Mesenchymal stem cell (in vitro differentiated cells and primary cell): ENCODE results near the gene CYS1.

Source experiments
- DNase-seq: peaks from one replicate; pipeline ENCODE4 v3.0.0-alpha.2; 2013
- H2AFZ ChIP-seq: one replicate; pipeline ENCODE4 v1.6.1; 2013; ENCODE audit warnings: low read depth, mild to moderate bottlenecking, control low read depth, inconsistent platforms, low read length, moderate library complexity
- H2AK5ac ChIP-seq: 2 replicates; pipeline ENCODE4 v1.6.1; 2013; ENCODE audit warnings: low read length, moderate library complexity, mild to moderate bottlenecking, inconsistent platforms; ENCODE audit not compliant: severe bottlenecking
- H2BK120ac ChIP-seq: one replicate; pipeline ENCODE4 v1.6.1; 2013; ENCODE audit warnings: low read depth, mild to moderate bottlenecking, inconsistent platforms, low read length, moderate library complexity
- H2BK12ac ChIP-seq, 2 experiments: one replicate each; pipeline ENCODE4 v1.6.1; 2013; ENCODE audit warnings: inconsistent platforms in 2 of 2, low read length in 2 of 2, mild to moderate bottlenecking in 2 of 2, moderate library complexity in 2 of 2, control low read depth in 1 of 2
- H2BK15ac ChIP-seq: one replicate; pipeline ENCODE4 v1.6.1; 2013; ENCODE audit warnings: mild to moderate bottlenecking, low read depth, inconsistent platforms; ENCODE audit not compliant: poor library complexity, severe bottlenecking
- H2BK5ac ChIP-seq: 2 replicates; pipeline ENCODE4 v1.6.1; 2013; ENCODE audit warnings: low read depth, mild to moderate bottlenecking, low read length, control low read depth, inconsistent platforms; ENCODE audit not compliant: poor library complexity, severe bottlenecking
- H3K14ac ChIP-seq, 2 experiments: one replicate each; pipeline ENCODE4 v1.6.1; 2013; ENCODE audit warnings: inconsistent platforms in 2 of 2, low read length in 2 of 2, control low read depth in 1 of 2, mild to moderate bottlenecking in 1 of 2, moderate library complexity in 1 of 2
- H3K18ac ChIP-seq, 2 experiments: one replicate each; pipeline ENCODE4 v1.6.1; 2013; ENCODE audit warnings: inconsistent platforms in 2 of 2, low read length in 2 of 2, control low read depth in 1 of 2, low read depth in 1 of 2, mild to moderate bottlenecking in 1 of 2
- H3K23ac ChIP-seq, 2 experiments: one replicate each; pipeline ENCODE4 v1.6.1; 2013; ENCODE audit warnings: inconsistent platforms in 2 of 2, low read length in 2 of 2, mild to moderate bottlenecking in 2 of 2, moderate library complexity in 2 of 2, control low read depth in 1 of 2
- H3K27ac ChIP-seq: 2 replicates; pipeline ENCODE4 v1.5.1; 2013; ENCODE audit warnings: mild to moderate bottlenecking, moderate library complexity, low read length, control low read depth, inconsistent platforms; ENCODE audit not compliant: poor library complexity, severe bottlenecking
- H3K27me3 ChIP-seq, 2 experiments: 2 replicates each; pipeline versions ENCODE4 v1.6.1 to v1.7.0; 2013; ENCODE audit warnings: low read length in 2 of 2, mild to moderate bottlenecking in 2 of 2, moderate library complexity in 2 of 2, control low read depth in 1 of 2, inconsistent platforms in 1 of 2; ENCODE audit not compliant: control insufficient read depth in 1 of 2, insufficient read depth in 1 of 2
- H3K36me3 ChIP-seq, 2 experiments: 2 replicates each; pipeline versions ENCODE4 v1.6.1 to v1.7.0; 2013; ENCODE audit warnings: low read length in 2 of 2, control low read depth in 1 of 2, inconsistent platforms in 1 of 2, low read depth in 1 of 2, mild to moderate bottlenecking in 1 of 2; ENCODE audit not compliant: insufficient read depth in 2 of 2, control insufficient read depth in 1 of 2
- H3K4ac ChIP-seq, 2 experiments: one replicate each; pipeline ENCODE4 v1.6.1; 2013; ENCODE audit warnings: inconsistent platforms in 2 of 2, low read length in 2 of 2, mild to moderate bottlenecking in 2 of 2, moderate library complexity in 2 of 2, control low read depth in 1 of 2, low read depth in 1 of 2
- H3K4me1 ChIP-seq: 2 replicates; pipeline ENCODE4 v1.6.1; 2013; ENCODE audit warnings: low read depth, low read length, control low read depth; ENCODE audit not compliant: control insufficient read depth, insufficient read depth
- H3K4me2 ChIP-seq: 2 replicates; pipeline ENCODE4 v1.6.1; 2013; ENCODE audit warnings: low read length, mild to moderate bottlenecking, inconsistent platforms; ENCODE audit not compliant: poor library complexity, severe bottlenecking
- H3K4me3 ChIP-seq, 2 experiments: 2 replicates each; pipeline versions ENCODE4 v1.5.1 to v1.7.0; 2013; ENCODE audit warnings: low read length in 2 of 2, mild to moderate bottlenecking in 2 of 2, control low read depth in 1 of 2, low read depth in 1 of 2; ENCODE audit not compliant: insufficient read depth in 1 of 2
- H3K79me1 ChIP-seq: replicated peaks from 2 replicates; pipeline ENCODE4 v1.6.1; 2013; ENCODE audit warnings: mild to moderate bottlenecking, control low read depth, low read length, inconsistent platforms; ENCODE audit not compliant: poor library complexity, severe bottlenecking
- H3K9ac ChIP-seq: 2 replicates; pipeline ENCODE4 v1.7.0; 2013; ENCODE audit warnings: mild to moderate bottlenecking, low read length, moderate library complexity
- H3K9me3 ChIP-seq: 2 replicates; pipeline ENCODE4 v1.7.0; 2013; ENCODE audit warnings: mild to moderate bottlenecking, low read length; ENCODE audit not compliant: control insufficient read depth
- H4K8ac ChIP-seq: one replicate; pipeline ENCODE4 v1.6.1; 2013; ENCODE audit warnings: inconsistent platforms, mild to moderate bottlenecking, low read length, moderate library complexity
- H4K91ac ChIP-seq: one replicate; pipeline ENCODE4 v1.6.1; 2013; ENCODE audit warnings: mild to moderate bottlenecking, low read length, inconsistent platforms
- WGBS: methylation state at CpG from one replicate; pipeline ENCODE4 v1.1.7; 2013; ENCODE audit warnings: mixed read lengths; 5-methylcytosine and 5-hydroxymethylcytosine counted together

CYS1 gene

GRCh38 chr2:10097352-10098148, 17.3 kb upstream of the CYS1 start:
- no peaks in the 10 kb centered on the region for H3K79me1 ChIP-seq
- 27% methylated on average over 13 of the region's 16 CpGs for WGBS
- H2AK5ac ChIP-seq = peak overlapping the region; percentile 49
- no peak overlapping the region for H2BK5ac ChIP-seq
- no peak overlapping the region for H3K23ac ChIP-seq
- peaks cover 0 to 29% of the 10 kb centered on the region in 2 experiments for H3K27me3 ChIP-seq
- peak; percentile 68 for DNase-seq
- H2BK15ac ChIP-seq = no peak overlapping the region
- no peak overlapping the region for H3K14ac ChIP-seq
- H3K27ac ChIP-seq = no peak overlapping the region
- no peak overlapping the region for H2AFZ ChIP-seq
- H3K4me3 ChIP-seq = no peak overlapping the region
- H2BK12ac ChIP-seq = no peak overlapping the region
- H3K18ac ChIP-seq = no peak overlapping the region
- no peak overlapping the region for H4K91ac ChIP-seq
- peaks cover 13% of the 10 kb centered on the region for H3K4me1 ChIP-seq
- no peak overlapping the region for H3K4me2 ChIP-seq
- H4K8ac ChIP-seq = no peak overlapping the region
- H3K36me3 ChIP-seq = no peaks in the 10 kb centered on the region
- H2BK120ac ChIP-seq = no peak overlapping the region
- no peak overlapping the region for H3K4ac ChIP-seq
- no peaks in the 10 kb centered on the region for H3K9me3 ChIP-seq
- no peak overlapping the region for H3K9ac ChIP-seq

GRCh38 chr2:10096641-10097040, 16.4 kb upstream of the CYS1 start:
- no peak overlapping the region for H2BK15ac ChIP-seq
- H3K9me3 ChIP-seq = peaks cover 6% of the 10 kb centered on the region
- peak overlapping the region; percentile 95 for H2AK5ac ChIP-seq
- no peak for DNase-seq
- no peak overlapping the region for H3K18ac ChIP-seq
- no peak overlapping the region for H3K4ac ChIP-seq
- WGBS = 87% methylated on average over 10 of the region's 10 CpGs
- no peak overlapping the region for H3K4me2 ChIP-seq
- no peak overlapping the region for H3K27ac ChIP-seq
- no peaks in the 10 kb centered on the region for H3K36me3 ChIP-seq
- H2BK120ac ChIP-seq = no peak overlapping the region
- no peak overlapping the region for H2AFZ ChIP-seq
- no peak overlapping the region for H3K14ac ChIP-seq
- H3K4me3 ChIP-seq = no peak overlapping the region
- H2BK5ac ChIP-seq = no peak overlapping the region
- no peak overlapping the region for H2BK12ac ChIP-seq
- peak overlapping the region in 1 of 2 experiments; percentile 46 for H3K23ac ChIP-seq
- H4K8ac ChIP-seq = no peak overlapping the region
- H3K4me1 ChIP-seq = peaks cover 13% of the 10 kb centered on the region
- H3K9ac ChIP-seq = no peak overlapping the region
- H3K27me3 ChIP-seq = peaks cover 0 to 38% of the 10 kb centered on the region in 2 experiments
- H4K91ac ChIP-seq = no peak overlapping the region
- no peaks in the 10 kb centered on the region for H3K79me1 ChIP-seq

GRCh38 chr2:10095175-10095574, 15.0 kb upstream of the CYS1 start:
- no peak overlapping the region for H3K9ac ChIP-seq
- no peak overlapping the region for H2BK12ac ChIP-seq
- no peak overlapping the region for H2BK120ac ChIP-seq
- H3K14ac ChIP-seq = no peak overlapping the region
- no peak overlapping the region for H2AK5ac ChIP-seq
- no peak for DNase-seq
- H2BK5ac ChIP-seq = peak overlapping the region; percentile 36
- no peak overlapping the region for H2BK15ac ChIP-seq
- H3K79me1 ChIP-seq = no peaks in the 10 kb centered on the region
- H2AFZ ChIP-seq = no peak overlapping the region
- peaks cover 0 to 50% of the 10 kb centered on the region in 2 experiments for H3K27me3 ChIP-seq
- H3K4me3 ChIP-seq = no peak overlapping the region
- no peak overlapping the region for H3K4ac ChIP-seq
- H3K36me3 ChIP-seq = no peaks in the 10 kb centered on the region
- no peak overlapping the region for H3K18ac ChIP-seq
- H3K4me2 ChIP-seq = no peak overlapping the region
- no peak overlapping the region for H3K27ac ChIP-seq
- WGBS = 77% methylated on average over 9 of the region's 9 CpGs
- H3K4me1 ChIP-seq = peaks cover 14% of the 10 kb centered on the region
- H4K8ac ChIP-seq = no peak overlapping the region
- peaks cover 6% of the 10 kb centered on the region for H3K9me3 ChIP-seq
- no peak overlapping the region for H4K91ac ChIP-seq
- no peak overlapping the region for H3K23ac ChIP-seq

- Histone ChIP-seq H3K18ac (no peak overlapping the region), H3K4me1 (peaks cover 12% of the 10 kb centered on the region)
- WGBS = 89% methylated on average over 13 of the region's 13 CpGs
Observed at GRCh38 chr2:10094271-10094814, 14.1 kb upstream of the CYS1 start.

More at GRCh38 chr2:10094271-10094814, 14.1 kb upstream of the CYS1 start:
- H3K14ac ChIP-seq = no peak overlapping the region
- no peaks in the 10 kb centered on the region for H3K79me1 ChIP-seq
- peaks cover 6% of the 10 kb centered on the region for H3K9me3 ChIP-seq
- H3K9ac ChIP-seq = no peak overlapping the region
- H3K4ac ChIP-seq = no peak overlapping the region
- H3K23ac ChIP-seq = no peak overlapping the region
- H2AK5ac ChIP-seq = no peak overlapping the region
- H2AFZ ChIP-seq = no peak overlapping the region
- H2BK120ac ChIP-seq = no peak overlapping the region
- H3K4me2 ChIP-seq = no peak overlapping the region
- H4K8ac ChIP-seq = no peak overlapping the region
- H2BK12ac ChIP-seq = no peak overlapping the region
- no peak overlapping the region for H3K27ac ChIP-seq
- no peak overlapping the region for H3K4me3 ChIP-seq
- no peak overlapping the region for H4K91ac ChIP-seq
- no peak overlapping the region for H2BK5ac ChIP-seq
- H3K27me3 ChIP-seq = peaks cover 0 to 58% of the 10 kb centered on the region in 2 experiments
- no peaks in the 10 kb centered on the region for H3K36me3 ChIP-seq
- no peak for DNase-seq
- no peak overlapping the region for H2BK15ac ChIP-seq
